HG02870 (cell line): ENCODE data around the gene ALPP.
"Not testable (repeated sequence)": the region's sequence is repeated elsewhere in the genome, so short reads cannot be mapped to it uniquely, and the experiment has no call there.

ENCODE experiments used
- ATAC-seq: cut with Tn5 transposase; IDR thresholded peaks from one replicate; pipeline ENCODE4 v1.9.1; 2021; ENCODE audit warnings: mild to moderate bottlenecking, moderate library complexity; ENCODE audit not compliant: unreplicated experiment

The ALPP gene

GRCh38 chr2:232400256-232401015 is 21.9 kb downstream of the ALPP start:
- ATAC-seq: no peak

DNA sequence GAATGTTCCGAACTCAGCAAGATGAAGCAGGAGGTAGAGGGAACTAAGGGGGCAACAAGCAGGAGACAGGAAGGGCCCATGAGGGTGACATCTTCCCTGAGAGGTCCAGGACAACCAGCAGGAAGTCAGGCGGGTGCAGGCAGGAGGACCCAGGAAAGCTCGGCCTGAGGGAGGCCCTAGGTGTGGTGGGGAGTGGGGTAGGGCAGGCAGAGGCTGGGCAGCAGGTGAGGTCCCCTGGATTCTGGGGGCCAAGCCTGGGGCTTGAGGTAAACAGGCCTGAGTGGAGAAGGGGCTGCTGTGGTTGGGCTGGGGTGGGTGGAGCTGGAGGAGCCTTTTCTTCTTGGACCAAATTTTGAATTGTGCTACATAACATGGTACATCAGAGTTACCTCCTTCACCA is 24.0 kb downstream of the ALPP start:
- ATAC-seq: no peak

DNA sequence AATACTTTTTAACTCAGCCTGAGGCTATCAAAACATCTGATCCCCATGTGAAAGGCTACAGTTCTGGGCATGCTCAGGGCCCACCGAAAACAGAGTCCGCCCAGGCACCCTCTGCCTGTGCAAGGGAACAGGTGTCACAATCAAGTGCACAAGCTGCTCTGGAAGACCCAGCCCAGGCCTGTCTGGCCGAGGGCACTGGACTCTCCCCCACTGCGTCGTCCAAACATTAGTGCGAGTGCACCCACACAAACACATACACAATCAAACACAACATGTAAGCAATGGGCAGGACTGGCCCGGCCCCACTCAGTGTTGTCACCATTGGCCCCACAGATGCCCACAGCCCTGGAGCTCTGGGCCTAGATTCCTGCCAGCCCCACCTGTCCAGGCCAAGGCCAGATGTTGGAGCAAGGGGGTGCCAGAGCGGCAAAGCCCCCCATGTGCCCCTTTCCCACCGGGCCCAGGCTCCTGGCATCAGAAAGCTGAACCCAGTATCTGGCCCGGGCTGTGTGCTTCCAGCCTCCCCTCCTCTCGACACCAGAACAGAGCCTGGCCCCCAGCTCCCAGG is 27.5 kb downstream of the ALPP start:
- ATAC-seq: no peak

DNA sequence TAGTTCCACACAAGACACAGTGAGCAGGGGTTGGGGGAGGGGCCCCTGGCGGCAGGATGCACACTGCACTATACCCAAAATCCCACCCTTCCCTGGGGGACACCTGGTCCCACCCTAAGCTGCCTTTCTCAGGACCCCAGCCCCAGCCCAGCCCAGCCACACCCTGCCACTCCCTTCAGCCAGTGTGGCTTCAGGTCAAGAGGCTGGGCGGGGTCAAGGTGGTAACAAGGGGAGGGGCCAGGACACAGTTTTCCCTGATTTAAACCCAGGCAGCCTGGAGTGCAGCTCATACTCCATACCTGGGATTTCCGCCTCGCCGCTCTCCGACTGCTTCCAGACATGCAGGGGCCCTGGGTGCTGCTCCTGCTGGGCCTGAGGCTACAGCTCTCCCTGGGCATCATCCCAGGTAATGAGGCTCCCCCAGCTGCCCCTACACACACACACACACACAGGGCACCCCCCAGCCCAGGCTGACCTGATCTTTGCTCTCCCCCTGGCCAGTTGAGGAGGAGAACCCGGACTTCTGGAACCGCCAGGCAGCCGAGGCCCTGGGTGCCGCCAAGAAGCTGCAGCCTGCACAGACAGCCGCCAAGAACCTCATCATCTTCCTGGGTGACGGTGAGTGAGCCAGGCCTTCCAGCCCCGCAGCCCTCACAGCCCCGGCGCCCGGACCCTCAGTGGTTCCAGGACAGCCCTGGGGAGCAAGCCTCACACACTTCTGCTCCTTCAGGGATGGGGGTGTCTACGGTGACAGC is 28.2 kb downstream of the ALPP start, which contains the start of gene ALPG:
Gene ALPG, plus strand, starts transcription at position 289 of the 755 bp plus-strand sequence. Its CDS starts 51 bp downstream, at position 340.
- ATAC-seq: no peak

GRCh38 chr2:232407428-232408150 is 29.0 kb downstream of the ALPP start:
- ATAC-seq: not testable (repeated sequence)

DNA sequence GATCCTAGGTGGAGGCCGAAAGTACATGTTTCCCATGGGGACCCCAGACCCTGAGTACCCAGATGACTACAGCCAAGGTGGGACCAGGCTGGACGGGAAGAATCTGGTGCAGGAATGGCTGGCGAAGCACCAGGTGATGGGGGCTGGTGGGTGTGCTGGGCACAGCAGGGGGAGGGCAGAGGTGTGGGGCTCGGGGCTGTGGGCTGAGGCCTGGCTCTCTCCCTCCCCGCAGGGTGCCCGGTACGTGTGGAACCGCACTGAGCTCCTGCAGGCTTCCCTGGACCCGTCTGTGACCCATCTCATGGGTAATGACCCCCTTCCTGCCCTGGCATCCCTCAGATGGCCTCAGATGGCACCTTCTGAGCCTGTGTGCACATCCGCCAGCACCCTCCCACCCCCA is 29.7 kb downstream of the ALPP start:
- ATAC-seq: not testable (repeated sequence)

GRCh38 chr2:232409617-232410016 is 31.1 kb downstream of the ALPP start:
- not testable (repeated sequence) for ATAC-seq

DNA sequence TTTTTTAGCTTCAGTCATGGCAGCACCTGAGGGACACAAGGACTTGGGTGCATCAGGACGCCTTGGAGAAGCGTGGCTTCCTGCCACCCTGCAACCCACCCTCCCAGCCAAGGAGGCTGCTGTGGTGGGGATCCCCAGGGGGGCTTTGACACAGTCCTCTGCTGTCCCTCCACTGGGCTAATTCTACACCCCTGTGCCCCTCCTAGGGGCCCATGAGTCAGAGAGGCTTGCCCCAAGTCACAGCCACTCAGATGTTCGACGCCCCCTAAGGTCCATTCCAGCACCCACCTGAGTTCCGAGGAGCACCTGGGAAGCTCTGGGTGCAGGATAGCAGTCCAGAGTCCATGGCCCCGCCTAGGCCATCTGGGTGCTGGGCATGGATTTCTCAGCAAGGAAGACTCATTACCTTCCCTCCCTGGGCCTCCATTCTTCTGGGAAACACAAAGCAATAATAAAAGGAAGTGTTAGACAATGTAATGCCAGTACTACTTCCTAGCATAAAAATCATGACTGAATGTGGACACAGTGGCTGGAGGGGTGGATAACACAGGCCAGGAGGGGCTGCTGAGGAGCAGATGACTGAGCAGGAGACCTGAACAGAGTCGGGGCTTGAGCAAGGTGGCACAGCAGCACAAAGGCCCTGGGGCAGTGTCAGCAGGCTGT is 31.8 kb downstream of the ALPP start:
- ATAC-seq: no peak

GRCh38 chr2:232411901-232412629 is 33.5 kb downstream of the ALPP start:
- ATAC-seq: no peak

DNA sequence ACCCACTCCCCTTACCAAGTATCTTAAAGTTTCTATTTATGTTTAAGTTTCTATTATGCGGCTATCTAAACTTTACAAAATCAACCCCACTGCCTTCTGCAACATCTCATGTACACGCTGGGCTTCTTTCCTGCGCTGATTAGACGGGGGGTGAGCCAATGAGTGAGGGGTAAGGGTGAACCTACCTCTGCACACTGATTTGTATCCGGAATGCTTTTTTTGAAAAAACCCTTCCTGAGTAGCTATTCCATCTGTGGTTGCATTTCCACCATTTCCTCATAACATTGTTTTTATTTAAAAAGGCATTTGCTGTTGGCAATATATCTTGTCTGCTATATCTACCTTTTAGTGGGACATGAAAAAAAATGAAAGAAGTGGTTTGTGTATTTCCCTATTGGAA is 34.4 kb downstream of the ALPP start:
- no peak for ATAC-seq

GRCh38 chr2:232415138-232415690 is 36.7 kb downstream of the ALPP start:
- ATAC-seq: no peak

DNA sequence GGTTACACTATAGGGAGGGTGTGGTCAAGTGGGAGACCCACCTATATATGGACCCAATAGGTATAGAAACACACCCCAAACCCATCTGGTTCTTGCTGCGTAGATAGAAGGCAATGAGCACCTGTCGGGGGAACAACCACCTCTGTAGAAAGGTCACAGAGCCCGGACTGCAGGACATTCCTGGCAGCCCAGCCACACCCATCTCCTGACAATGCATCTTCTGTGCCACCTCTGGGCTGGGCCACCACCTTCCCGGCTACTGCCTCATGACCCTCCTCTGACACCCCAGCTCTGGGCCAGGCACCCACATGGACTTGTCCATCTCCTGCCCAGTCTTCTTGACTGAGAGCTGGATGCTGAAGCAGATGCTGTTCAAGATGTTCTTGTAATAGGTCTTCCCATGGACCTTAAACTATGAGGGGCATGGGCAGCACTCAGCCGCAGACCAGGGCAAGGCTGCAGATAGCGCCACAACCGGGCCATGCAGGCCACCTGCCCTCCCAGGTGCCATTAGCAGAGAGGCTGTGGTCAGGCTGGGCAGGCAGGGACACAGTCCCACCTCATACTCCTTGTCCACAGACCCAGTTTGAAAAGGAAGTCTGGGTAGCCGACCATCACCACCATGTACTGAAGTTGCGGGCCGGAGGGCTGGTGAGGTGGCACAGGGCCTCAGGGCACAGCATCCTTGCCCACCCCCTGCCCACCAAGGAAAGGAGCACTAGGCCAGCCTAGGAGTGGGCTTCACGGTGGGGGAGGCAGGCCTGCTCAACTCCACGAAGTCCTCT is 37.4 kb downstream of the ALPP start:
- ATAC-seq: no peak

DNA sequence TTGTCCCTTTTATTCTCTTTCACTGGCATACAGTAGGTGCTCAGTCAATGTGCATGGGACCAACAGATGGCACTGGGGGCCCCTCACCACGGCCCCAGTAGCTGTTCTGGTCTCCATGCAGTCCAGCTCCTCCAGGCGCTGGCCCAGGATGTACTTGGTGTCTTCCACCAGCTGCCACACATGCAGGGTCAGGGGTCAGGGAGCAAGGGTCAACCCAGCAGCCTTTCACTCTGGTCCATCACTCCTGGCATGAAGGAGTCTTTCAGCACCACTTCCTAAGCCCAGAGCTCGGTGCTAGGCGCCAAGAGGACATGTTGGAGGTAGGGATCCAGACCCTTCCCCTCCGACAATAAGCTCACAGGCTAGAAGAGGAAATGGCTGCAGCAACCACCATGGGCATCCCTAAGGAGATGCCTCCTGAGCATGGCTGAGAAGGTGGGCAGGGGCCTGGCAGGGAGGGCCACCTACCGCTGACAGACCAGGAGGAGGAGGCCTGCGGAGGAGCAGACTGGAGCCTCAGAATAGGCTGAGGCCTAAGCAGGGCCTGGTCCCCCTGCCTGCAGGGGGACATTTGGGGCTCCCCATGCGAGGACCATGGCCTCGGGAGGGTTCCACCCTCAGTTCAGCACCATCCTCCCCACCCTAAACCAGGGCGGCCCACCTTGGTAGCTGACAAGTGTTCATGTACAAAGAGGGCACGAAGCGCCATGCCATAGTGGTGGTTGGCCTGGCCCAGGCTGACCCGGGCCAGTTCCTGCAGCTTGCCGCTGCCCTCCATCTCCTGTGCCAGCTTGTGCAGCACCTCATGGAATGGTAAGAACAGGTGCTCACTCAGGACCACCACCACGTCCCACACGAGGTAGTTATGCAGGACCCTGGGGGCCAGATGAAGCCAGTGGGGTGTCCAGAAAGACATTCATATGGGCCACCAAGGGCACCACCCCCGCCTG is 38.2 kb downstream of the ALPP start:
- ATAC-seq: no peak

DNA sequence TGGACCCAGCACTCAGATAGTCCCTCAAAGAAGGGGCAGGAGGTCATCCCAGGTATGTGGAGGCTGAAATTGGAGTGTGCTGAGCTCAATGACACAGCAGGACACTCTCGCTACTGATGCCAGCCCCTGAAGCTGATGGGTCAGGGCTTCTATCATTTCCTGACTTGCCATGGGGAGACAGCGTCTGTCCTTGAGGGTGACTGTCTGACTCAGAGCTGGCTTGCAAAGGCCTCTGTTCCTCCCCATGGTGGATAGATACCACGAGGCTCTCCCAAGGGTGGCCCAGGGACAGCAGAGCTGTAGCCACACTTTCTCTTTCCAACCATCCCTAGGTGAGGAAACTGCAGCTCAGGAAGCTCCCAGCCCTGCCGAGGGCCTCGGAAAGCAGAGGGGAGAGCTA is 38.9 kb downstream of the ALPP start:
- ATAC-seq: no peak

- no peak for ATAC-seq
These were observed 39.5 kb downstream of the ALPP start for GRCh38 chr2:232418056-232418455.

DNA sequence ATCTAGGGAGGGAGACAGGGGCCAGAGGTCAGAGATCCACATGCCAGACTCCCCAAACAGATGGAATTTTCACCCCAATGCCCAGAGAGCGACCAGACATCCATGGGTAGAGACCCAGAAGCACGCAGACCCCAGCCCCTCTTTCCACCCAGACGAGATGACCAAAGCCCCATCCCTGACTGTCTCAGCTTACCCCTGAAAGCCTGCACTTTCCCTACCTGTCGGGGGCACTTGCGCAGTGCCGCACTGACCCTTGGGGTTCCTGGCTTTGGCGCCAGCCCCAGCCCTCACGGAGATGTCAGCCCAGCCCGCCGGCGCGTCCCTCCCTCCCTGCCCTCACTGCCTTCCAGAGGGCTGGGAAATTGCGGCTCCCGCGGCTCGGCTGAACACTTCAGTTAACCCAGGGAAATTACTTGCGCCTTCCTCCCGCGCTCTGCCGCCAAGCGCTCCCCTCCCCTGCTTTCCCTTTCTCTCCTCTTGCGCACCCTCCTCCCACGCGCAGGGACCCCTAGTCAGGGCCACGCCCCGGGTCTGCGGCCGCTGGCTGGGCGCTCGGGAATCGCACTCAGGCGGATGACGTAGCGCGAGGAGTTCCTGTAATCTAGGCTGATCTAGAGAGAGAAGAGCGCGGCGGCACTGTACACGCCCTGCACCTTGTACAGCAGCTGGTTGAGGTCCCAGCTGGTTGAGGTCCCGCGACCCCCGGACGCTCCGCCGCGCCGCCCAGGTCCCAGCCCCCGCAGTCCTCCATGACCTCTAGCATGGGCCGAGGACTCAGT is 40.1 kb downstream of the ALPP start:
- ATAC-seq: no peak
